GM21786 (cell line): ENCODE data around the gene WSCD1.

Experiments
- ATAC-seq: cut with Tn5 transposase; IDR thresholded peaks from one replicate; pipeline ENCODE4 v1.9.1; 2021; ENCODE audit not compliant: unreplicated experiment

Gene WSCD1

DNA sequence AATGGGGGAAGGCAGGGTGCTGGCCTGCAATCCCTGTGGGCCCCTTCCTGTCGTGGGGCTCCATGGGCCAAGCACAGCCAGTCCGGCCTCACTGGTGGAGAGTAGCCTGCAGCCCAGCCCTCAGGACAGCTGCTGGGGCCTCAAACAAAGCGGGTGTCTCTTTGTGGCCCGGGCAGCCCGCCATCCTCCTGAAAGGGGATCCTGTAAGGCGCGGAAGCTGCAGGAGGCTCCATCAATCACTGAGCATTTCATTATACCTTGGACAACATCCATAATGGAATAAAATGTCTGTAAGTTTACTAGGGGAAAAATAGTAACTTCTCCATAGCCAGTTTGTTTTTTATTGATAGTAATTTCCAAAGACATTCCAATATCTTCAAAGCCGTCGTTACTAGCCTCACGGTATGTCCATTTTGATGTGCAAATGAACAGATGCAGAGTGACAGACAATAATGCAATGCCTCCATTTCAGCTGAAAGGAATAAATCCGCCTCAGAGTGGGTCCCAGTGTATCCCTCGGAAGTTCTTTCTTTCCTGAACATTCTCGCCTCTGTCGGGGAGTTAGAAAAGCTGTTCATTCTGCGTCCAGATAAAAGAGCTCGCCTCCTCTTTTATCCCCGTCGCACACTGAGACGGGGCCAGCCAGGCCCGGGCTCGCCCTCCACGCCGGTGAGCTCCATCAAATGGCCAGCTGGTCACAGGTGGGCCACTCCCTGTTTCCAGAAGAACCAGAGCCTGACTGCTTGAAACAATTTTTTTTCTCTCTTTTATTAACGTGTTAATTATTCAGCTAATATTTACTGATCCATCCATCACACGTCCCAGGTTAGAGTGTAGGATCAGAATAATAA lies 14.4 kb downstream of the WSCD1 start:
- no peak for ATAC-seq

GRCh38 chr17:6085812-6086211 lies 15.6 kb downstream of the WSCD1 start:
- ATAC-seq: no peak

DNA sequence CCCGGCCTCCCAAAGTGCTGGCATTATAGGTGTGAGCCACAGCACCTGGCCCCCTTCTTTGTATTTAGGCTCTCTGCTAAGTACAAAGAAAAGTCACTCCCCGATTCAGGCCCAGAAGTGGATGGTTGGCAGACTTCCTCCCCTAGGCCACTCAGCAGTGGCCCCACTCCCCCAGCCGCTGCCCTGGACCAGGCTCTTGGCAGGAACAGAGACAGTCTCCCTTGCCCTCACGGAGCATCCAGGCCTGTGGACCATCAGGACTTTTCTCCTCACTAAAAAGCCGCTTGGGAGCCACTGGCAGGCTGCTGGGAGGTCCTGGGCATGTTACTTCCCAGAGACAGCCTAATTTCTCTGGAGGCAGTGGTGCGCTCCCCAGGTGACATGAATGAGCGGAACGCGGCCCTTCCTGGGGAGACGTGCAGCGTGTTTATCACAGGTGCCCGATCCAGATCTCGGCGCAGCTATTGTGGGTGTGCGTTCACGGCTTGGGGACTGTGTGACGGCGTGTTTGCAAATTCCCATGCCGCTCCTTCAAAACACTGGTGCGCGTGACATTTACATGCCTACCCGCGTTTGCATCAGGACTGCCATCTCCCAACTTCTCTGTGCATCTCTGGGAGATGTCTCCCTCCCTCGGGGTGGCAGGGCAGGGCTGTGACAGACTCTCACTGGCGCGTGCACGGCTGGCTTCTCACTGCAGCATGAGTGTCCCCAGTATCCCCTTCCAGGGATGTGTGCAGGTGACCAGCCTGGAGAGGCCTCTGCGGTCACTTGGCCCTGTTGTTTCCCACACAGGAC lies 16.6 kb downstream of the WSCD1 start:
- ATAC-seq: no peak

DNA sequence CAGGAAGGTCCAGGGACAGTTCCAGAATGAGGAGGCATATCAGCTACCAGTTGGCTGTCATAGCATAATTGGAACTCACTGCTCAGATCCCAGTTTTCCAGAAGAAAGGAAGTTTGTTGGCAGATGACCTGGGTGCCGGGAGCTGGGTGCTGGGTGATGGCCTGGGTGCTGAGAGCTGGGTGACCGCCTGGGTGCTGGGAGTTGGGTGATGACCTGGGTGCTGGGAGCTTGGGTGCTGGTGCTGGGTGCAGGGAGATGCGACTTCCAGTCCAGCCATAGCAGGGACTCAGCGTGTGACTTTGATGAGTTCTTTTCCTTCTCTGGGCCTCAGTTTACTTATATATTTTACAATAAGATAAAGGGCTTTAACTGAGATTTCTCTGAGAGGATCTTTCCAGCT lies 18.0 kb downstream of the WSCD1 start:
- ATAC-seq: no peak

DNA sequence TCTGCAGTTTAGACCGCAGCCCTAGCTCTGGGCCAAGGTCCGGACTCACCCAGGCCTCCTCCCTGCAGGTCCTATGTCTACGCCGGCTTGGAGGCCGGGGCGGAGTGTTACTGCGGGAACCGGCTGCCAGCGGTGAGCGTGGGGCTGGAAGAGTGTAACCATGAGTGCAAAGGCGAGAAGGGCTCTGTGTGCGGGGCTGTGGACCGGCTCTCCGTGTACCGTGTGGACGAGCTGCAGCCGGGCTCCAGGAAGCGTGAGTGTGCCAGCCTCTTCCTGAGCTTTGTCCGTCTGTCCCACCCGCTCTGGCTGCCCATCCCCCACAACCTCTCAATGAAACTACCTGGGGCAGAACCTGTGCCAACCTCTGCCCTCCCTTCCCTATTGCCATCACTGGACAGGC lies 20.1 kb downstream of the WSCD1 start:
- ATAC-seq: no peak

- ATAC-seq: no peak
Measured at GRCh38 chr17:6092182-6092902, 22.2 kb downstream of the WSCD1 start.

GRCh38 chr17:6092903-6093468 lies 22.8 kb downstream of the WSCD1 start:
- no peak for ATAC-seq

GRCh38 chr17:6094453-6094852 lies 24.3 kb downstream of the WSCD1 start:
- no peak for ATAC-seq

- no peak for ATAC-seq
Measured at GRCh38 chr17:6094926-6095325, 24.7 kb downstream of the WSCD1 start.

- ATAC-seq: no peak
Measured at GRCh38 chr17:6095501-6095900, 25.3 kb downstream of the WSCD1 start.

- ATAC-seq: no peak
Measured at GRCh38 chr17:6096201-6097004, 26.2 kb downstream of the WSCD1 start.

- ATAC-seq: no peak
Measured at GRCh38 chr17:6097005-6097279, 26.8 kb downstream of the WSCD1 start.

DNA sequence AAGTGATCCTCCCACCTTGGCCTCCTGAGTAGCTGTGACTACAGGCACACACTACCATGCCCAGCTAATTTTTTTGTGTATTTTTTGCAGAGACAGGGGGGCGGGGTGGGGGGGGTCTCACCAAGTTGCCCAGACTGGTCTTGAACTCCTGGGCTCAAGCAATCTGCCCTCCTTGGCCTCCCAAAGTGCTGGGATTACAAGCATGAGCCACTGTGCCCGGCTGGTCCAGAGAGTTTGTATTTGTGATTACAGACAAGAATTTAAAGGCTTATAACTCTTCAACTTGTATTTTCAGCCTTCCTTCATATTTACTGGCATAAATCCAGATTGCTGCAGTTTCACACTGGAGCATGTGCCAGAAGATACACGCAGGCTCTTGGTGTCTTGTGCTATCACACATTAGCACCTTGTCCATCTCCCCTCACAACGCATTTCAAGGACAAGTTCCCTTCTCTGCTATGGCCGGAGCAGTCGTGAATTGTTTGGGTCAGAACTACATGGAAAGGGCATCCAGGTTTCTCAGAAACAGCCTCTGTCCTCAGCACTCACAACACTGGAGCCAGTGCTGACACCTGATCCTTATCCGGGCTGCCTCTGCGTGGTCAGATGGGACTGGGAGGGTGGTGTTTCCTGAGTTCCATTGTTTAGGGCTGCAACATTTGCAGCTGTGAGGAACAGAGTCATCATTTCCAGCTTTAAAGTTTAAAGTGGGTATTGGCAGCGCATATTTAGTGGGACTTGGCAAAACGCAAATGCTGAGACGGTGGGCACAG lies 28.1 kb downstream of the WSCD1 start:
- no peak for ATAC-seq

DNA sequence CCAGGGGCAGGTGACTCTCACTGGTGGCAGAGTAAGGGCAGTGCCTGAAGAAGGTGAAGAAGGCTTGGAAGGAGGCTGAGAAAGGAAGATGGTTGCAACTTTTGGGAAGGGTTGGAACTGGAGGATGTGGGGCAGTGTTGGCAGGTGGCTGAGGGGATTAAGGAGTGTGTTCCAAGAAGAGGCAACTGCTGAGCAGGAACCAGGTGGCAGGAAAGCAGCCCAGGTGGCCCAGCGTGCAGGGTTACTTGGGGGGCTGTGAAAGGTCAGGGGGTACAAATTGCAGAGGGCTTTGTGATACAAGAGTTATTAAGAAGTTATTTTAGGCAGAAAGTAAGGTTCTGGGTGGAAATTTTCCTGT lies 28.6 kb downstream of the WSCD1 start:
- no peak for ATAC-seq

- ATAC-seq: no peak
Measured at GRCh38 chr17:6099492-6099891, 29.3 kb downstream of the WSCD1 start.

DNA sequence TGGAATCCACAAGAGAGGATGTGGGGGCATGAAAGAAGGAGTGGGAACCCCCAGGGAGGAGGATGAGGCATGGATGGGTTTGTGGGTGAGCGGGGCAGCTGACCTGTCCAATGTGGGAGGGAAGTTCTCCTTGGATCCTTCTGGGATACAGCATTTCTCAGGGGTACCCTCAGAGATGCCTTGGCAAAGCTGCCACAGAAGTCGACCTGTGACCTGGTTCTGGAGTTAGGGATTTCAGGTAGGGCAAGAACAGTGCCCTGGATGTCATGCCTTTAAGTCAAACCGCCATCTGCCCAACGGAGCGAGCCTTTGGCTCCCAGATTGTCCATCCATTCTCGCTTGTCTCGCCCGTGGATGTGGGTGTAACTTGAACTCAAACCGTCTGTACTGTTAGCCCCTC lies 30.0 kb downstream of the WSCD1 start:
- no peak for ATAC-seq

DNA sequence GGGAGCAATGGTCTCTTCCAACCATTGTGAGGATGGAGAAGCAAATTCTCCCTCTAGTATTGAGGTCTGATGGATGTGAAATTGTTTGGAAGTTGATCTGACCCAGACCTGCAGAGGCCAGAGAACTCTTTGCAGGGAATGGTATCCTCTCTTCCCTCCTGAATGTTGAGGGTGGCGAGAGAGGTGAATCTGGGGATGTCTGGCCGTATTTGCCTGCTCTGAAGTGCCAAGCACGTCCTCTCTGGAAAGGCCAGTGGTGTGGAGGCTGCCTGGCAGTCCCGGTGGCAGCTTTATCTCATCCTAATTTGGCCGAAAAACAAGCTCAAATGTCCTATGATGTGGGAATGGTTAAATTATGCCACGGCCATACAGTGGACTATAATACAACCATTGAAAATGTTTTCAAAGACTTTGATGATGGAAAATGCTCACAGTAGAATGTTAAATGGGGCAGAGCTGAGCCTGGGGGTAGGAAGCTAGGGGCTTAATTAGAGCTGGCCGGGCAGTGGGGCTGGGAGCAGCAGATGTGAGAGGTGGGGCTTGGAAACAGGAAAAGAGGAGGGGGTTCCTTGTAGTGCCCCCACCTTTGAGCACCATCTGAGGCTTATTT lies 30.8 kb downstream of the WSCD1 start:
- ATAC-seq: no peak

- ATAC-seq: no peak
Measured at GRCh38 chr17:6101706-6102105, 31.5 kb downstream of the WSCD1 start.

DNA sequence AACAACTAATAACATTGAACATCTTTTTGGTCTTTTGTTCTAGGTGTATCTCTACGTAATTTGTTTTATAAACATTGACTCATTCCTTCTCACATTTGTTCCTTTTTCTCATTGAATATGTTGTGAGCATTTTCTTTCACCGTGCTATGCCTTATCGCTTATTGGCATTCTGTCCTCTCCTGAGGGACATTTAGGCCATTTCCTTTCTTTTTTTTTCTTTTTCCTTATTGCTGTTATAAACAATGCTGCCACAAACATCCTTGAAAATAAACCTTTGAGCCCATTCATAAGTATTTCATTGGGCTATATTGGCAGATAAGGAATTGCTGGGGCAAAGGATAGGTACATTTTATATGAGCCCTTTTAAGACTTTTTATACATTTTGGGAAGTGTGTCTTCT lies 32.4 kb downstream of the WSCD1 start:
- no peak for ATAC-seq
